ENCODE measurements around the gene SMIM10. TPM values are rescaled to one million over a fixed set of nuclear protein-coding genes. Genes with fewer than 3 reads are reported as not detected.

The SMIM10 gene
- total RNA-seq = 1.8 and 3.6 TPM in 2 replicates

DNA sequence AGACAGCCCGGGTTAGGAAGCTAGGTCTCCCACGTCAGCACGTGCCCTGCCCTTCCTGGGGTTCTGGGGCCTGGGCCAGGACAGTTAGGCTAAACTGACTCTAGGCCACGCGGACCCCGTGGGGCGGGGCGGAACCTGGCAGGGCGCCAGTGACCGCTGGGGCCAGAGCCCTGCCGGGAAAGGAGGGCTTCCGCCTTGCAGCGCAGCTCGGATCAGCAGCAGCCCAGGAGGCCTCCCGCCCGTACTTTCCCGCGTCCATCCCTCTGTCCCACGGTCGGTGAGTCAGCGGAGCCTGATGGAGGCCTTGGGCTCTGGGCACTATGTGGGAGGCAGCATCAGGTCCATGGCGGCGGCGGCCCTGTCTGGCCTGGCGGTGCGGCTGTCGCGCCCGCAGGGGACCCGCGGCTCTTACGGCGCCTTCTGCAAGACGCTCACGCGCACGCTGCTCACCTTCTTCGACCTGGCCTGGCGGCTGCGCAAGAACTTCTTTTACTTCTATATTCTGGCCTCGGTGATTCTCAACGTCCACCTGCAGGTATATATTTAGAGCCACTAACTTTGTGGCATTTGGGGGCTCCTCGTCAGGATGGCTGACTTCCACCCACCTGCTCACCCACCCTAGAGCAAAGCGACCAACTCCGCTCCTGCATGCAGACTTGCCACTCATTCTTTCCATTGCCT is at the start of gene SMIM10:
Gene SMIM10 (plus strand): TSS at position 191 of the 681 bp plus-strand sequence. CDS start 105 bp downstream, at position 296.

Other genes with a start within 250 kb of the SMIM10 start
- gene PABIR2, start 193.8 kb upstream of the SMIM10 start, total RNA-seq = 10.7 and 21.4 TPM in 2 replicates
- 56.6 and 67.4 TPM in 2 replicates for gene MOSPD1, start 75.7 kb upstream of the SMIM10 start, total RNA-seq
- 3.0 and 5.2 TPM in 2 replicates for gene RTL8B, start 31.6 kb downstream of the SMIM10 start, total RNA-seq
- gene RTL8C, start 41.4 kb downstream of the SMIM10 start, total RNA-seq = 35.9 and 76.8 TPM in 2 replicates
- gene RTL8A, start 61.1 kb downstream of the SMIM10 start, total RNA-seq = 4.8 and 7.0 TPM in 2 replicates
- gene SMIM10L2B, start 107.7 kb downstream of the SMIM10 start, total RNA-seq = 1.4 and 4.2 TPM in 2 replicates
- gene ETDB, start 129.5 kb downstream of the SMIM10 start, total RNA-seq = not detected in 2 replicates
- not detected in 2 replicates for gene CT55, start 180.4 kb downstream of the SMIM10 start, total RNA-seq

Data from smooth muscle cell of the umbilical artery (primary cell).